HG03280 (cell line): ENCODE results near the gene BMPR1A.
"Not testable (repeated sequence)": the region's sequence is repeated elsewhere in the genome, so short reads cannot be mapped to it uniquely, and the experiment has no call there.

ENCODE experiments used
- ATAC-seq: cut with Tn5 transposase; IDR thresholded peaks from one replicate; pipeline ENCODE4 v1.9.1; 2021; ENCODE audit warnings: mild to moderate bottlenecking, moderate library complexity; ENCODE audit not compliant: unreplicated experiment

The BMPR1A gene

DNA sequence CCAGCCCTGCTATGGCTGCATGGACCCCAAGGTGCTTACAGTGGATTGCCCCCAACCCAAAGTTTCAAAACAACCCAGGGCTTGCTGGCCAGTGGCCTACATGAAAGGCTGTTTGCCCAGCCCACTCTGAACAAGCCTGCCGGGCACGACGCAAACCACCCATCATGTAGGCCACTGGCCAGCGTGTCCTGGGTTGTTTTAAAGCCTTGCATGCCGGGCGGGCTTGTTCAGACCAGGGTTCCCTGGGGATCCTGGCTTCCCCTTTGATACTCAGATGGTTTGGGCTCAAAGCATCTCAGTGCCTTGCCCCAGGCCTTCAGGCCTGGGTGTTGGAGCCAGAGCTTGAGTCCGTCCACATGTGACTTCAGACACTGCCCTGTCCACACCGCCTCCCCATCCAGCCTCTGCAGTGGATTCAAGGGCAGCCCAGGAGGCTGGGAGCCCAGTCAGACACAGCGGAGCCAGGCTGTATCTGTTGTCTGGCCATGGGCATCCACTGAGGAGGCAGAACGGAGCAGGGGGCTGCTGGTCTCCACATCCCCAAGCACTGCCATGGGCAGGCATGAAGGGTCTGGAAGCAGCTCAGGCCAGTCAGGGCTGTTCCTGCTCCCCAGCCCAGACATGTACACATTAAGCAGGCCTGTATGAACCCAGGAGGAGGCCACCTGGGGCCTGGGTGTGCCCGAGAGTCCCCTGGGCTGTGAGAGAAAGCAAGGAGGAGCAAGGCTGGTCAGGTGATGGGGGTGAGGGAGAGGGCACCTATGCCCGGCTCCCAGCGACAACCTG, 207.8 kb downstream of the BMPR1A start:
- no peak for ATAC-seq

GRCh38 chr10:86964847-86965190, 208.4 kb downstream of the BMPR1A start:
- no peak for ATAC-seq

DNA sequence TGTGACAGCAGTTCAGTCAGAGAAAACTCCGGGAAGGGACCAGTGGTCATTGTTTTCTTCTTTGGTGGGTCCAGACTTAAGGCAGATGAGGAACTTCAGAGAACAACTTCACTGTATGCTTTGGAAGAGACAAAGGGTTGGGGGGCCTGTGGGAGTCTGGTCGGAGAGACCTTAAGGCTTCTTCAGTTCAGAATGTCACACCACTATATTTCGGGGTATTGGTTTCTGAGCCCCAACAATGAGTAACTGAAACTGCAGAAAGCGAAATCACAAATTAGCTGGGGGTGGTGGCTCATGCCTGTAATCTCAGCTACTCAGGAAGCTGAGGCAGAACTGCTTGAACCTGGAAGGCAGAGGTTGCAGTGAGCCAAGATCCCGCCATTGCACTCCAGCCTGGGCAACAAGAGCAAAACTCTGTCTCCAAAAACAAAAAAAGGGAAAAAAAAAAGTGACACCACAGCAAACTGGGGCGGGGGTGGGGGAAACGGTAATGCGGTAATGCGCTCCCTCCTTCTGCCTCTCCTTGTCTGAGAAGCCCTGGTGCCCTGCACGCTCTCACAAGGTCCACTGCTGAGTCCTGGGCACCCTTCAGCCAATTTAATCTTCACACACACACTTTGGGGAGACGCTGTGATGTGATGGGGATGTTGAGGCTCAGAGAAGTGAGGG, 209.7 kb downstream of the BMPR1A start:
- peak; percentile 41 for ATAC-seq

DNA sequence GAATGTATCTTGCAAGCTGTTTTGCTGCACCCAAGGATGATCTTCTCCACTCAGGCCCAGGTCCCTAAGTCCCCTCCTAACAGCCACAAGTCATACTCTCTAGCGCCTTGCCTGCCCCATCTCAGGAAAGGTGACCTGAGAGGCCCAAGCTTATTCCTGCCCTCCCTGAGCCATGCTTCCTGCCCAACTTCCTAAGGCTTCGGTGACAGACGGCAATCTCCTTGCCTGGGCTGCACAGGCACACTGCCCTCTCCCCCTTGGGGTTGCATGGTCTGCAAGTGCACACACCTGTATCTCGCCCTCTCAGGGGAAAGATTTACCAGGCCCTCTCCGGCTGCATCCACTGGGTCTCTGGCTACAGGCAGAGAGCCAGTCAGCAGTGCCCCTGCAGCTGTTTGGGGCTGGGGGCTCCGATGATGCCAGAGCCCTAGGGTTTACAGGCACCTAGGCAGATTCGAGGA, 211.1 kb downstream of the BMPR1A start:
- ATAC-seq, result no peak

DNA sequence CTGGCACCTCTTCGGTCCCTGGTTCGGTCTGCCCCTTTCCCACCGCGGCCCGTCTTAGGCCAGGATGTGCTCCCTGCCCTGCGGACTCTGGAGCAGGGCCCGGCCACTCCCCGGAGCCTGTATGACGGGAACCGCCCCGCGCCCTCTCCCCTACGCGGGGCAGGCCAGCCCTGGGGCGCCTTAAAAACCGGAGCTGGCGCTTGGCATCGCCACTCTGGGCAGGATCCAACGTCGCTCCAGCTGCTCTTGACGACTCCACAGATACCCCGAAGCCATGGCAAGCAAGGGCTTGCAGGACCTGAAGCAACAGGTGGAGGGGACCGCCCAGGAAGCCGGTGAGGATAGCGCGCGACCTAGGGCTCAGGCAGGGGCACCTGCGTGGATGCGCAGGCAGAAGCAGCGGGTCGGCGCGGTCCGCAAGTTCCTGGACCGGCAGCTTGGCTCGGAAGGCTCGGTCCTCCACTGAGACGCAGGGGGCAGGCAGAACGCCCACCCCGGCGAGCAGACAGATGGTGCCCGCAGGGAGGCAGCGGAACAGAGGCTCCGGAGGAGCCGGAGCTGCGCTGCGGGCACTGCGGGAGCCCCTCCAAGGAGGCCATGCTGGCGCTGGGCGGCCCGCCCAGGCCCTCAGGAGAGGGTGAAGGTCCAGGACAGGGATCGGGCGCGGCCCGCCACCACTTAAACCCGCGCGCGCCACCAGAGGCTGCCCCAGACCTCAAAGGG, 212.0 kb downstream of the BMPR1A start, which contains the start of gene ADIRF:
Gene ADIRF, plus strand, starts transcription at position 212 of the 723 bp plus-strand sequence. Its CDS starts 63 bp downstream, at position 275.
- no peak for ATAC-seq

DNA sequence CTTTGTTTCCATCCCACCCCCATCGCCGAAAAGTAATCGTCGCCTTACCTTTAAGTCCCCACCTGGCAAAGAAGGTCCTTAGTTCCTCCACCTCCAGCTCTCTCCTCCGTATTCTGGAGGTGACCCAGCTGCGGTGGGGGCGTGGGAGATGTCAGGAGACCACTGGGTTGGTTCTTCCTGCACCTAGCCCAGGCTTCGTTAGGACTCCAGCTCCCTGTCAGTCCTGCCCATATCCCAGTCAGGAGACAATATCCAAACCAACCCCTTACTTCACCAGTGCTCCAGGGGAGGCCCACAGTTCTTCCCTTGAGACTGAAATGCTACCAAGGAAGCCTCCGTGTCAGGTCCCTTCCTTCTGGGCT, 212.6 kb downstream of the BMPR1A start:
- no peak for ATAC-seq

- ATAC-seq, result no peak
Measured at GRCh38 chr10:86969421-86970041, 213.1 kb downstream of the BMPR1A start.

- no peak for ATAC-seq
Measured at GRCh38 chr10:86970162-86970981, 214.0 kb downstream of the BMPR1A start.

- ATAC-seq, result no peak
Measured at GRCh38 chr10:86970982-86971231, 214.5 kb downstream of the BMPR1A start.

- ATAC-seq, result peak; percentile 79
Measured at GRCh38 chr10:86971232-86971991, 215.0 kb downstream of the BMPR1A start.

GRCh38 chr10:86972613-86973380, 216.4 kb downstream of the BMPR1A start:
- ATAC-seq, result no peak

- ATAC-seq, result no peak
Measured at GRCh38 chr10:86974484-86974883, 218.1 kb downstream of the BMPR1A start.

DNA sequence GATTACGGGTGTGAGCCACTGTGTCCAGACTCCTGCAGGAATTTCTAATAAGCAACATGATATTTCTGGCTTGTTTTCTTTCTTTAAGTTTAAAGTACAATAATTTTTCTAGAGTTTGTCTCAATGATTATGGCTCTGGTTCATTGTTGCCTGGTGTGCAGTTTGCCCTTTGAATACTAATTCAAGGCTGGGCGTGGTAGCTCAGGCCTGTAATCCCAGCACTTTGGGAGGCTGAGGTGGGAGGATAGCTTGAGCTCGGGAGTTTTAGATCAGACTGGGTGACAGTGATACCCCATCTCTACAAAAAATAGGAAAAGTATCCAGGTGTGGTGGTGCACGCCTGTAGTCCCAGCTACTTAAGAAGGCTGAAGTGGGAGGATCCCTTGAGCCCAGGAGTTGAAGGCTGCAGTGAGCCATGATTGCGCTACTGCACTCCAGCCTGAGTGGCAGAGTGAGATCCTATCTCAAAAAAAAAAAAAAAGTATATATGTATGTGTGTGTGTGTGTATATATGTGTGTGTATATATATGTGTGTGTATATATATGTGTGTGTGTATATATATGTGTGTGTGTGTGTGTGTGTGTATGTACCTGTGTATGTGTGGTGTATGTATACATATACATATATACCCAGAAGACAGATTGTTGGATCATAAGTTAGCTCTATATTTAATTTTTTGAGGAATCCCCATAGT, 220.1 kb downstream of the BMPR1A start:
- no peak for ATAC-seq

DNA sequence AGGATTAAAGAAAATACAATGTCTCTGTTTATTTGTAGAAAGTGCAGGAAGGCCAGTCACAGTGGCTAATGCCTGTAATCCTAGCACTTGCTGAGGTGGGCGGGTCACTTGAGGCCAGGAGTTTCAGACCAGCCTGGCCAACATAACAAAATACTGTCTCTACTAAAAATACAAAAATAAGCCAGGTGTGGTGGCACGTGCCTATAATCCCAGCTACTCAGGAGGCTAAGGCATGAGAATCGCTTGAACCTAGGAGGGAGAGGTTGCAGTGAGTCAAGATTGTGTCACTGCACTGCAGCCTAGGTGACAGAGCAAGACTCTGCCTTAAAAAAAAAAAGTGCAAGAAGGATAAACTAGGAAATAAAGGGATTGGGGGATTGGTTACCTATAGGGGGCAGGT, 222.0 kb downstream of the BMPR1A start:
- not testable (repeated sequence) for ATAC-seq

GRCh38 chr10:86979296-86979818, 222.9 kb downstream of the BMPR1A start:
- no peak for ATAC-seq

DNA sequence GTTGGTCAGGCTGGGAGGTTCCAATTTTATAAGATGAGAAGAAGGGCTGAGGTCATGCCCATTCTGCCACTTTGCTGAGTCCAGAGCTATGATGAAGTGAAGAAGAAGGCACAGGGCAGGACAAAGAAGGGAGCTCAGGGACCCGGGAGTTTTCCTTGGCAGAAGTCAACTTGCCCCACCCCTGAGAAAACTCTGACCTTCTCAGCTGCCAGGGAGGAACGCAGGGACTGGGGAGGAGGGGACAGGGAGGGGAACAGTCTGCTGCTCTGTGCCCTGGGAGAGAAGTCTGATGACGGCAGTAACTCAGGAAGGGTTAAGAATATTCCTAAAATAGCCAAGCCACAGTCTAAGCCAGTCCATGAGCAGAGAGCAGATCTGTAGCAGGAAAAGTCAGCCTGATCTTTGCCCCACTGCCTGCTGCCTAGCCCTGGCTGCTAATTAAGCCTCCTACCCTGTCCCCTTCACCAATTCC, 223.6 kb downstream of the BMPR1A start:
- ATAC-seq, result no peak

DNA sequence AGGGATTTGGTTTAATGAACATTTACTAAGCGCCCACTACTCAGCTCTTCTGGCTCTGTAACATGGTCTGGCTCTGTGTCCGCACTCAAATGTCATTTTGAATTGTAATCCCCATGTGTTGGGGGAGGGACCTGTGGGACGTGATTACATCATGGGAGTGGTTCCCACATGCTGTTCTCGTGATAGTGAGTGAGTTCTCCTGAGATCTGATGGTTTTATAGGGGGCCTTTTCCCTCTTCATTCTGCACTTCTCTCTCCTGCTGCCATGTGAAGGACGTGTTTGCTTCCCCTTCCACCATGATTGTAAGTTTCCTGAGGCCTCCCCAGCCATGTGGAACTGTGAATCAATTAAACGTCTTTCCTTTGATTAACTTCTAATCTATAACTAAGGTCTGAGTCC, 224.6 kb downstream of the BMPR1A start:
- not testable (repeated sequence) for ATAC-seq

DNA sequence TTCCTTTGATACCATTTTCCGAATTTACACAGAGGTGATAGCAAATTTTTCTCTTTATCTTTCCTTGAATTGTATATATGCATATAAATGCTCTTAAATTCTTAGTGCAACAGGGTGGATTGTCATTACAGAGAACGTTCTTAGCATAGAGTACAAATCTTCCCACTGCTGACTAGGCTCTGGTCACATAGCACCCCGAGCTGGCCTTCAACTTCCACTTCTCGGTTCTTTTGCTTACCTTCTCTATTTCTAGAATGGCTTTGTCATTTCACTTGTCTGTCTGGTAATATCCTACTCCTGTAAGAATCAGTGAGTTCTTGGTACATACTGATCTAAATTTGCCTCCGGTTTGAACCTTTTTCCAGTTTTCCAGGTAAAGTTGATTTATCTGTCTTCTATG, 225.3 kb downstream of the BMPR1A start:
- ATAC-seq, result no peak
